KOPT-K1 (cell line): ENCODE measurements around the gene NDUFS1.
"Not testable (repeated sequence)": the region's sequence is repeated elsewhere in the genome, so short reads cannot be mapped to it uniquely, and the experiment has no call there.

Experiments used
- H3K27ac ChIP-seq: fragments of 200-600 bp; sonication (generic); 2 replicates; pipeline ENCODE4 v1.5.1; 2016; ENCODE audit warnings: antibody characterized with exemption, mild to moderate bottlenecking, low read depth, low read length; ENCODE audit not compliant: poor library complexity, severe bottlenecking
- H3K36me3 ChIP-seq: fragments of 200-600 bp; sonication (generic); 2 replicates; pipeline ENCODE4 v1.5.1; 2017; ENCODE audit warnings: antibody characterized with exemption, mild to moderate bottlenecking, low read length, moderate library complexity; ENCODE audit not compliant: insufficient read depth
- H3K9me3 ChIP-seq: fragments of 200-600 bp; sonication (generic); 2 replicates; pipeline ENCODE4 v1.5.1; 2017; ENCODE audit warnings: antibody characterized with exemption, low read length, mild to moderate bottlenecking; ENCODE audit not compliant: insufficient read depth, poor library complexity, severe bottlenecking

NDUFS1 gene

DNA sequence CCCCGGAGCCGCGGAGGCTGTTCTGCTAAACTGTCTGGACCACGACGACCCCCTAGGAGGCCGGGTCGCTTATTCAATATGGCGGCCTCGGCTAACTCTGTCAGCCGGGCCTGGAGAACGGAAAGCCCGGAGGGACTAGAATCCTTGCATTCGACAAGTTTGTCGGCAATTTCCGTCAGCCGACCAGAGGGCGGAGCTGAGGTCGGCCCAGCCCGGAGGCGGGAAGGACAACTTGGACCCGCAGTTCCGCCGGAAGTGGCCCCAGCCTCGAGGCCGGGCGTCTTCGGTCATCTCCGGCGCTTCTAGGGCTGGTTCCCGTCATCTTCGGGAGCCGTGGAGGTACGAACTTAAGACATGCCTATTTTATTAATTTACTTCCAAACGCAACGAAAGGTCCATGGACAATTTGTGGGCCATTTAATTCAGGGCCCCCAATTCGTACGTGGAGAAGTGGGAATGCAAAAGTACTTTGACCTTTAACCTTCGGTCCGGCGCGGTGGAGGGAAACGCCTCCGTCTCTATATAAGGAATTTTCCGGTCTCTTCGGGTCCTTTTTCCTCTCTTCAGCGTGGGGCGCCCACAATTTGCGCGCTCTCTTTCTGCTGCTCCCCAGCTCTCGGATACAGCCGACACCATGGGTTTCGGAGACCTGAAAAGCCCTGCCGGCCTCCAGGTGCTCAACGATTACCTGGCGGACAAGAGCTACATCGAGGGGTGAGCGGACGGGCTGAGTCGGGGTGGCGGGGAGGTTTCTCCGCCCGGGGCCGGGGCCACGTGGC is at the start of gene NDUFS1, which contains the start of gene EEF1B2:
TSS of gene NDUFS1 (minus strand) at position 99 of the 779 bp plus-strand sequence. CDS start 5,766 bp downstream, outside the sequence.
TSS of gene EEF1B2 (plus strand) at position 550 of the 779 bp plus-strand sequence. CDS start at position 635, 85 bp downstream.
- no peaks in the 10 kb centered on the region for H3K9me3 ChIP-seq
- H3K36me3 ChIP-seq = peaks cover 51% of the 10 kb centered on the region
- H3K27ac ChIP-seq = peak within 1 kb of the TSS; percentile 79

GRCh38 chr2:206208900-206209299 is 49.7 kb upstream of the NDUFS1 start:
- no peak overlapping the region for H3K27ac ChIP-seq
- H3K36me3 ChIP-seq = no peaks in the 10 kb centered on the region
- H3K9me3 ChIP-seq = no peaks in the 10 kb centered on the region

DNA sequence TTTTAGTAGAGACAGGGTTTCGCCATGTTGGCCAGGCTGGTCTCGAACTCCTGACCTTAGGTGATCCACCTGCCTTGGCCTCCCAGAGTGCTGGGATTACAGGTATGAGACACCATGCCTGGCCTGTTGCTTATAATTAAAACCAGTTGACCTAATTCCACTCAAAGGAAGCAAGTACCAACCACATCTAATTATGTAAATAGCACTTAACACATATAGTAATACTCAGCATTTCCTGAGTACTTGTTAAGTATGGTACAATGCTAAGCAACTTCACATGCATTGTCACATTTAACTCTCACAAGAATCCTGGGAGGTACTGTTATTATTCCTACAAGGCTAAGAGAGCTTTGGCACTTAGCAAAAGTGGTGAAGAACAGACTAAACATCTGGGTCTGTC is 48.1 kb upstream of the NDUFS1 start:
- not testable (repeated sequence) for H3K36me3 ChIP-seq, H3K9me3 ChIP-seq, H3K27ac ChIP-seq

- Histone ChIP-seq H3K9me3 (no peaks in the 10 kb centered on the region), H3K27ac (no peak overlapping the region), H3K36me3 (no peaks in the 10 kb centered on the region)
Measured at GRCh38 chr2:206204710-206205109, 45.5 kb upstream of the NDUFS1 start.

GRCh38 chr2:206203331-206203730 is 44.1 kb upstream of the NDUFS1 start:
- Histone ChIP-seq H3K36me3 (no peaks in the 10 kb centered on the region), H3K27ac (no peak overlapping the region), H3K9me3 (no peaks in the 10 kb centered on the region)

GRCh38 chr2:206202446-206202845 is 43.2 kb upstream of the NDUFS1 start:
- no peaks in the 10 kb centered on the region for H3K9me3 ChIP-seq
- H3K36me3 ChIP-seq = no peaks in the 10 kb centered on the region
- no peak overlapping the region for H3K27ac ChIP-seq

- H3K36me3 ChIP-seq = no peaks in the 10 kb centered on the region
- H3K9me3 ChIP-seq = no peaks in the 10 kb centered on the region
- no peak overlapping the region for H3K27ac ChIP-seq
Measured at GRCh38 chr2:206201075-206201848, 42.0 kb upstream of the NDUFS1 start.

DNA sequence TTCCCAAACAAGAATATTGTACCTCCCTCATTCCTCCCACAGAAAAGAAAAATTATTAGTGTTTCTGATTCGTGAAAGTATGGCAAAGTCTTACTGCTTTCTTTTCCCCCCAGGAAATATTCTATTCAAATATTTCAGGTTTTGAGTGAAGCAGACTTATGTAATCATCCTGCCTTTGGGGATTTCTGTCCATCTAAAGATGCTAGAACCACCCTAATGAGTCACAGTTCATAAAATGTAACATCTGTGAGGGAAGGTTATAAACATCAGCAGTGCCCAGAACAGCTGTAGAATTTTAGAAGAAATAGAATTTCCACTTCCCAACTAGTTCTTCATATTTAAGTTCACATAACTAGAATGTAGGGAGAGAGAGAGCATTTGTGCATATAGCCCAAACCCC is 39.4 kb upstream of the NDUFS1 start:
- H3K36me3 ChIP-seq = no peaks in the 10 kb centered on the region
- H3K9me3 ChIP-seq = no peaks in the 10 kb centered on the region
- no peak overlapping the region for H3K27ac ChIP-seq

GRCh38 chr2:206193671-206194357 is 34.6 kb upstream of the NDUFS1 start:
- Histone ChIP-seq H3K9me3 (no peaks in the 10 kb centered on the region), H3K36me3 (no peaks in the 10 kb centered on the region), H3K27ac (no peak overlapping the region)

DNA sequence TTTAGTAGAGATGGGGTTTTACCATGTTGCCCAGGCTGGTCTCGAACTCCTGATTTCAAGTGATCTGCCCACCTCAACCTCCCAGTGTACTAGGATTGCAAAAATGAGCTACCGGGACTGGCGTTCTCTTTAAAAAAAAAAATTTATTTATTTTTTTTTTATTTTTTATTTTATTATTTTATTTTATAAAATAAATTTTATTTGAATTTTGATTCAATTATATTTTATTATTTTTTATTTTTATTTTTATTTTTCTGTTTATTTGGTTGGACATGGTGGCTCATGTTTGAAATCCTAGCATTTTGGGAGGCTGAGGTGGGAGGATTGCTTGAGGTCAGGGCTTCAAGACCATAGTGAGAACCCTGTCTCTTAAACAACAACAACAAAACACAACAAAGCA is 32.9 kb upstream of the NDUFS1 start:
- Histone ChIP-seq H3K9me3 (no peaks in the 10 kb centered on the region), H3K36me3 (no peaks in the 10 kb centered on the region), H3K27ac (no peak overlapping the region)

GRCh38 chr2:206190689-206191088 is 31.4 kb upstream of the NDUFS1 start:
- H3K9me3 ChIP-seq = no peaks in the 10 kb centered on the region
- no peaks in the 10 kb centered on the region for H3K36me3 ChIP-seq
- H3K27ac ChIP-seq = no peak overlapping the region

- H3K9me3 ChIP-seq = no peaks in the 10 kb centered on the region
- H3K27ac ChIP-seq = no peak overlapping the region
- no peaks in the 10 kb centered on the region for H3K36me3 ChIP-seq
Measured at GRCh38 chr2:206190111-206190510, 30.9 kb upstream of the NDUFS1 start.

GRCh38 chr2:206189691-206190090 is 30.4 kb upstream of the NDUFS1 start:
- Histone ChIP-seq H3K27ac (no peak overlapping the region), H3K9me3 (no peaks in the 10 kb centered on the region), H3K36me3 (no peaks in the 10 kb centered on the region)

DNA sequence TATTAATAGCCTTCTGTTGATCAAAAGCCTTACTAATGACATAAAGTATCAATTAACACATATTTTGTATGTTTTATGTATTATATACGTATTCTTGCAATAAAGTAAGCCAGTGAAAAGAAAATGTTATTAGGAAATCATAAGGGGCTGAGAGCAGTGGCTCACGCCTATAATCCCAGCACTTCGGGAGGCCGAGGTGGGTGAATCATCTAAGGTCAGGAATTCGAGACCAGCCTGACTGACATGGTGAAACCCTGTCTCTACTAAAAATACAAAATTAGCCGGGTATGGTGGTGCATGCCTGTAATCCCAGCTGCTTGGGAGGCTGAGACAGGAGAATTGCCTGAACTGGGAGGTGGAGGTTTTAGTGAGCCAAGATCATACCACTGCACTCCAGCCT is 22.3 kb upstream of the NDUFS1 start:
- not testable (repeated sequence) for H3K36me3 ChIP-seq, H3K27ac ChIP-seq, H3K9me3 ChIP-seq

DNA sequence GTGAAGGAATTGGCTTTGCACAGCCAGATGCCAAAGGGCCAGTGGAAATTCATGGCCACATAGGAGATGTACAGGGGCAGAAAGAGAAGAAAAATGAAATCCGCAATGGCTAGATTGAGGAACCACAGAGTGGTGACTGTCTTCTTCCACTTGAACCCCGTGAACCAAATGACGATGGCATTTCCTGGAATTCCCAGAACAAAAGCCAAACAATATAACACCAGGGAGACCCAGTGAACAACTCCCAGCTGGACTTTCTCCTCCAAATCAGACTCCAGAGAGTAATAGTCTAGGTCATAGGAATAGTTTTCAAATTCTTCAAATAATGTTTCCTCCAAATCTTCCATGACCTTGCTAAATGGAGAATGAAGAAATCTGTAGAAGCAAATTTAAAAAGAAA is 17.7 kb upstream of the NDUFS1 start:
- no peaks in the 10 kb centered on the region for H3K36me3 ChIP-seq
- H3K9me3 ChIP-seq = no peaks in the 10 kb centered on the region
- H3K27ac ChIP-seq = no peak overlapping the region
